ENCODE measurements around the gene HCST. TPM values are rescaled to one million over a fixed set of nuclear protein-coding genes. Genes with fewer than 3 reads are reported as not detected.
A peak's percentile ranks its signal among the peaks of the same experiment; 100 is the strongest.

The HCST gene, protein sequence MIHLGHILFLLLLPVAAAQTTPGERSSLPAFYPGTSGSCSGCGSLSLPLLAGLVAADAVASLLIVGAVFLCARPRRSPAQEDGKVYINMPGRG
- total RNA-seq (2014; rRNA removed), result not detected in 2 replicates
- Bru-seq, nascent RNA, result percentile 20 among the genes with signal in this experiment
- BruChase-seq, experiment 1, labeled RNA remaining after a 6-hour chase, result percentile 36 among the genes with signal in this experiment
- BruChase-seq, experiment 2, labeled RNA remaining after a 2-hour chase, result not detected
- long read RNA-seq, result 0 reads

DNA sequence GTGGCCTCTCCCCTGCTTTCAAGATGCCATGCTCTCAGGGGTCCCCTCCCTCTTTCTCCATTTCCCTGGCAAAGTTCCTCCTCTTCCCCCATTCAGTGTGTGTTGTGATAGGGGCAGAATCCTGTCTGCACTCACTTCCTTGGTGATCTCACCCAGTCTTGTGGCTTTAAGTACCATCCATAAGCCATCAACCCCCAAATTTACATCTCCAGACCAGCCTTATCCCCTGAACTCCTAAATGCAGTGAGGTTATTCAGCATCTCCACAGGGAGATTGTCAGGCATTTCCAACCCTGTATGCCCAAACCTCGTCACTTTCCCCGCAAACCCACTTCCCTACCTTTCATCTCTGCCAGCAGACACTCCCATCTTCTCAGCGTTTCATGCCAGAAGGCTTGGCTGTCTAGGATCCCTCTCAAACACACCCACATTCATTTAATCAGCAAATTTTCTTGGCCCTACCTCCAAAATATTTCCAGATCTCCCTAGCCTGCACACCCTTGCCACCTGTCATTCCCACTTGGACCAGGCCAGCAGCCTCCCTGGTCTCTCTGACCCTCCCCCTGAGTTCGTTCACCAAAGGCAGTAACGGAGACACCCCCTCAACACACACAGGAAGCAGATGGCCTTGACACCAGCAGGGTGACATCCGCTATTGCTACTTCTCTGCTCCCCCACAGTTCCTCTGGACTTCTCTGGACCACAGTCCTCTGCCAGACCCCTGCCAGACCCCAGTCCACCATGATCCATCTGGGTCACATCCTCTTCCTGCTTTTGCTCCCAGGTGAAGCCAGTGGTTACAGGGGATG, at the start of gene HCST:
HCST (plus strand) TSS at position 676 of the 808 bp plus-strand sequence; CDS start at position 741, 65 bp downstream.
- H3K4me1 ChIP-seq (ENCODE audit: insufficient read depth, low read length), result peaks cover 10% of the 10 kb centered on the region; the same call in 1 of the 2 replicates
- peak within 1 kb of the TSS; percentile 91 for H3K4me2 ChIP-seq (ENCODE audit: low read length)
- peak within 1 kb of the TSS; percentile 75 for H2AFZ ChIP-seq (ENCODE audit: low read length)
- peaks cover 19% of the 10 kb centered on the region for H3K79me2 ChIP-seq (ENCODE audit: low read length)
- no peaks in the 10 kb centered on the region for H3K27me3 ChIP-seq (ENCODE audit: low read length)
- DNase-seq (peak; percentile 9), ATAC-seq (no peak)
- H3K4me3 ChIP-seq (ENCODE audit: low read length), result peak within 1 kb of the TSS; percentile 42
- ChIA-PET CTCF (interaction anchor here (0.8 kb wide), 1 partner anchor 29 kb away, joined by 3 read pairs; no protein-coding TSS in a partner anchor), POLR2A (ENCODE audit: unreplicated experiment) (no interaction called here)
- no peaks in the 10 kb centered on the region for H4K20me1 ChIP-seq (ENCODE audit: low read length)
- H3K36me3 ChIP-seq (ENCODE audit: low read depth, low read length), result no peaks in the 10 kb centered on the region
- intact Hi-C loops (cut with micrococcal nuclease), result no loop called here
- H3K27ac ChIP-seq (ENCODE audit: low read length), result no peak within 1 kb of the TSS
- no TSS peak for BruUV-seq (replicated peaks)
- H3K9me3 ChIP-seq (ENCODE audit: low read length), result no peaks in the 10 kb centered on the region
- TF ChIP-seq, protein P1, sequence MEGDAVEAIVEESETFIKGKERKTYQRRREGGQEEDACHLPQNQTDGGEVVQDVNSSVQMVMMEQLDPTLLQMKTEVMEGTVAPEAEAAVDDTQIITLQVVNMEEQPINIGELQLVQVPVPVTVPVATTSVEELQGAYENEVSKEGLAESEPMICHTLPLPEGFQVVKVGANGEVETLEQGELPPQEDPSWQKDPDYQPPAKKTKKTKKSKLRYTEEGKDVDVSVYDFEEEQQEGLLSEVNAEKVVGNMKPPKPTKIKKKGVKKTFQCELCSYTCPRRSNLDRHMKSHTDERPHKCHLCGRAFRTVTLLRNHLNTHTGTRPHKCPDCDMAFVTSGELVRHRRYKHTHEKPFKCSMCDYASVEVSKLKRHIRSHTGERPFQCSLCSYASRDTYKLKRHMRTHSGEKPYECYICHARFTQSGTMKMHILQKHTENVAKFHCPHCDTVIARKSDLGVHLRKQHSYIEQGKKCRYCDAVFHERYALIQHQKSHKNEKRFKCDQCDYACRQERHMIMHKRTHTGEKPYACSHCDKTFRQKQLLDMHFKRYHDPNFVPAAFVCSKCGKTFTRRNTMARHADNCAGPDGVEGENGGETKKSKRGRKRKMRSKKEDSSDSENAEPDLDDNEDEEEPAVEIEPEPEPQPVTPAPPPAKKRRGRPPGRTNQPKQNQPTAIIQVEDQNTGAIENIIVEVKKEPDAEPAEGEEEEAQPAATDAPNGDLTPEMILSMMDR (conservative IDR thresholded peaks at IDR 0.05; ENCODE audit: low read depth, low read length), result no peak
- no peak for TF ChIP-seq EZH2 (IDR thresholded peaks at IDR 0.05; ENCODE audit: low read length, unreplicated experiment)
- TF ChIP-seq EZH2phosphoT487 (IDR thresholded peaks at IDR 0.05; ENCODE audit: borderline replicate concordance, low read length), result no peak
- no peaks in the 10 kb centered on the region for H3K9me2 ChIP-seq (replicated peaks; ENCODE audit: low read length)
- peak within 1 kb of the TSS; percentile 17; the same call in 1 of the 2 replicates for H3K9ac ChIP-seq (ENCODE audit: low read length)
- no peaks in the 10 kb centered on the region for H3F3A ChIP-seq (ENCODE audit: low read length, unreplicated experiment)

DNA sequence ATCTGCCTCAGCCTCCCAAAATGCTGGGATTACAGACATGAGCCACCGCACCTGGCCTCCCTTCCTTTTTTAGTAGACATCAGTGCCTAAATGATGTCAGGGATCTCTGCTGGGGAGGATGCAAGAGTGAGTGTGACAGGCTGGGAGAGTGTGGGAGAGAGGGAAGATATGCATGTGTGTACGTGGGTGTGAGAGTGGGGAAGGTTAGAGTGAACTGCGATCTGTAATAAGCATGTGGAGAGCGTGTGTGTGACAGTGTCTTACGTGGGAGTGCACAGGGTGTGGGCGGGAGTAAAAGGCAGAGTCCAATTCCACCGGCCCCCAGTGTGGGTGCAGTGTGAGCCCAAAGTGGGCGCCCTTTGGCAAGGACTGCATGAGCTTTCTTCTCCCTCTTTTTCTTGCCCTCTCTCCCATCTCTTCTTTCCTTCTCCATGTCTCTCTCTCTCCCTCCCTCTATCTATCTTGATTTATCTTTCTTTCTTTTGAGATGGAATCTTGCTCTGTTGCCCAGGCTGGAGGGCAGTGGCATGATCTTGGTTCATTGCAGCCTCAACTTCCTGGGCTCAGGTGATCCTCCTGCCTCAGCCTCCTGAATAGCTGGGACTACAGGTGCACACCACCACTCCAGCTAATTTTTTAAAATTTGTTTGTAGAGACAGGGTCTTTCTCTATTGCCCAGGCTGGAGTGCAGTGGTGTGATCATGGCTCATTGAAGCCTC, 49.1 kb upstream of the HCST start:
- no peaks in the 10 kb centered on the region for H3K9me2 ChIP-seq (replicated peaks; ENCODE audit: low read length)
- no peak overlapping the region for H3K27ac ChIP-seq (ENCODE audit: low read length)
- H3K36me3 ChIP-seq (ENCODE audit: low read depth, low read length), result no peaks in the 10 kb centered on the region
- no peaks in the 10 kb centered on the region for H3K79me2 ChIP-seq (ENCODE audit: low read length)
- no peak overlapping the region for H3K4me3 ChIP-seq (ENCODE audit: low read length)
- H3K27me3 ChIP-seq (ENCODE audit: low read length), result peaks cover 15% of the 10 kb centered on the region
- TF ChIP-seq EZH2 (IDR thresholded peaks at IDR 0.05; ENCODE audit: low read length, unreplicated experiment) (no peak), EZH2phosphoT487 (IDR thresholded peaks at IDR 0.05; ENCODE audit: borderline replicate concordance, low read length) (no peak)
- TF ChIP-seq, protein P1 (conservative IDR thresholded peaks at IDR 0.05; ENCODE audit: low read depth, low read length), result no peak
- no peaks in the 10 kb centered on the region for H4K20me1 ChIP-seq (ENCODE audit: low read length)
- DNase-seq (no peak), ATAC-seq (no peak)
- BruUV-seq (replicated peaks), result no TSS peak
- H3K4me2 ChIP-seq (ENCODE audit: low read length), result no peak overlapping the region
- H2AFZ ChIP-seq (ENCODE audit: low read length), result no peak overlapping the region
- H3F3A ChIP-seq (ENCODE audit: low read length, unreplicated experiment), result no peaks in the 10 kb centered on the region
- H3K9me3 ChIP-seq (ENCODE audit: low read length), result no peaks in the 10 kb centered on the region
- no peaks in the 10 kb centered on the region for H3K4me1 ChIP-seq (ENCODE audit: insufficient read depth, low read length)
- CTCF ChIA-PET, result no interaction called here
- H3K9ac ChIP-seq (ENCODE audit: low read length), result no peak overlapping the region
- intact Hi-C loops (cut with micrococcal nuclease), result no loop called here
- POLR2A ChIA-PET (ENCODE audit: unreplicated experiment), result no interaction called here
